Activated T-cell treated with anti-CD3 and anti-CD28 coated beads, Interleukin-2, amount 50 U/mL, for 72 hours (primary cell): ENCODE data around the gene IGFLR1. TPM values are rescaled to one million over a fixed set of nuclear protein-coding genes. Genes with fewer than 3 reads are reported as not detected.

Experiments
- ATAC-seq, 2 donors: fragments of 150-1000 bp; cut with Tn5 transposase; replicated peaks in 1 of 2; 2 replicates each; pipeline ENCODE4 v1.10.0; 2021; ENCODE audit warnings: moderate library complexity in 2 of 2, mild to moderate bottlenecking in 1 of 2
- DNase-seq, 2 donors: peaks; one replicate each; pipeline ENCODE4 v3.0.0; 2021 to 2022; ENCODE audit warnings: mixed read lengths in 1 of 2
- H3K27ac Mint-ChIP-seq: one replicate; pipeline ENCODE4 v1.8.0; 2022; ENCODE audit warnings: mild to moderate bottlenecking, moderate library complexity, mixed read lengths
- H3K27me3 Mint-ChIP-seq: one replicate; pipeline ENCODE4 v1.8.0; 2022; ENCODE audit warnings: low read depth, mixed read lengths
- H3K36me3 Mint-ChIP-seq, 2 donors: one replicate each; pipeline ENCODE4 v1.8.0; 2022; ENCODE audit warnings: mixed read lengths in 2 of 2, mild to moderate bottlenecking in 1 of 2; ENCODE audit not compliant: insufficient read depth in 2 of 2
- H3K4me1 Mint-ChIP-seq: one replicate; pipeline ENCODE4 v1.8.0; 2022; ENCODE audit warnings: low read depth, mixed read lengths
- H3K4me3 Mint-ChIP-seq, 2 donors: one replicate each; pipeline ENCODE4 v1.8.0; 2022; ENCODE audit warnings: mild to moderate bottlenecking in 2 of 2, mixed read lengths in 2 of 2, moderate library complexity in 2 of 2
- H3K9me3 Mint-ChIP-seq, 2 donors: one replicate each; pipeline ENCODE4 v1.8.0; 2022; ENCODE audit warnings: mixed read lengths in 2 of 2
- total RNA-seq, 2 donors: library from RNA; stranded (reverse); gene quantifications; one replicate each; pipeline ENCODE4 v1.2.3, GENCODE V29; 2022

The IGFLR1 gene
- total RNA-seq, 2 donors from 2014 or later = 253 to 274 TPM

DNA sequence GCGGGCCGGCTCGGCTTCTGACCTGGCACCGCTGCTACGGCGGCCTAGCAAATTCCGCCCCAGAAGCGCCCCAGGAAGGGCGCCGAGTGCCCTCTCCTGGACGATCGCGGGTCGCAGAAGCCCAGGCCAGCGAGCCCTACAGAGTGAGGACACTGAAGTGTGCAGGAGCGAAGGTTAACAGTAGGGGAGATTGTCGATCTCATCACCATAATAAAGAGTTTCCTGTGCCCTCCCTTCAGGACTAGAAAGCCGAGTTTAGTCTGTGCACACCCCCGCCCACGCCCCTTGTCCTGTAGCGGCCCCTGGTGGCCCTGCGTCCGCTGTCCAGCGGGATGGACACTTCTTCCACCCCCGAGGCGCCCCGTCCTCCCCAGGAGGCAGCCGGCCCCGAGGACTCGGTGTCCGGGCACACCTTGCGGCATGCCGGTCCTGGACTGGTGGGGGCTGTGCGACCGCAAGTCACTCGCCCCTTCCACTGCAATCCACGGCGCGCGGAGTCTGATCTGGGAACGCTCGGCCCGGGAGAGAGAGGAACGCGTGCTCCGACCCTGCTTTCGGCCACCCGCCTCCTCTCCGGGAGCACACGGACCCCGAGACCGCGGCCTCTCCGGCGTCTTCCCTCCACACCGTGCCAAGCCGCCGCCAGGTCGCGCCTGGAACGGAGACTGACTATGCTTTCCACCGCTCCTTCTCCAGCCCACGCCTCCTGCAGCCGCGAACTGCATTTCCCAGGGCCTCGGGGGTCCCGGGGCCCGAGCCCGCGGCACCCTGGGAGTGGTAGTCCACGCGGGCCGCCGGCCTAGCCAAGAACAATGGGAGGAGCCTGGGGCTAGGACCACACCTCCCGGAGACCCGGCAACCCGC is 25.2 kb downstream of the IGFLR1 start:
- Mint-ChIP-seq H3K9me3 (no peaks in the 10 kb centered on the region), H3K4me1 (peaks cover 42% of the 10 kb centered on the region), H3K4me3 (peak overlapping the region; percentile 89), H3K36me3 (peaks cover 25 to 36% of the 10 kb centered on the region in 2 donors), H3K27me3 (no peaks in the 10 kb centered on the region), H3K27ac (peak overlapping the region; percentile 88)
- peak; percentile 92 to 98 for DNase-seq
- ATAC-seq = peak; percentile 66 to 73

DNA sequence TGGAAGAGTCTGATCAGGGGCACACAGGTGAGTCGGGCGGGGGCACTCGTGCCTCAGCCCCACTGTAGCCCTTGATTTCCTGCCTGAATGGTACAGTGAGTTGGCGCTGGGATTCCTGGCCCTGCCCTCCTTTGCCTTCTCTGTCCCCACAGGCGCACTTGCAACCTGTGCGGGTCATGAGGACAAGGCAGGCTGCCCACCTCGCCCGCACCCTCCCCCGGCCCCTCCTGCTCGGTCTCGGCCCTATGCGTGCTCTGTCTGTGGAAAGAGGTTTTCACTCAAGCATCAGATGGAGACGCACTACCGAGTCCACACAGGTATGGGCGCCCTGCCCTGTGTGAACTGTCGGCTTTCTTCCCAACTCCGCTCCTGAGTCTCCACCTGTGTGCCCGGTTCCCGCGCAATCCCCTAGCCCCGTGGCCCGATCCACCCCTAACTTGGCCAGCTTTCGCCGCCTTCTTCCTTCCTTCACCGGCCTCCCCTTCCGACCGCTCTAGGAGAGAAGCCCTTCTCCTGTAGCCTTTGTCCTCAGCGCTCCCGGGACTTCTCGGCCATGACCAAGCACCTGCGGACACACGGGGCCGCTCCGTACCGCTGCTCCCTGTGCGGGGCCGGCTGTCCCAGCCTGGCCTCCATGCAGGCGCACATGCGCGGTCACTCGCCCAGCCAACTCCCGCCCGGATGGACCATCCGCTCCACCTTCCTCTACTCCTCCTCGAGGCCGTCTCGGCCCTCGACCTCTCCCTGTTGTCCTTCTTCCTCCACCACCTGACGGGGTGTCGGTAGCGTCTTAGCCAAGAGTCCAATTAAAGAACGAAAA is 26.1 kb downstream of the IGFLR1 start:
- ATAC-seq (no peak), DNase-seq (no peak)
- Mint-ChIP-seq H3K4me3 (peak overlapping the region; percentile 89), H3K4me1 (peaks cover 46% of the 10 kb centered on the region), H3K27me3 (no peaks in the 10 kb centered on the region), H3K9me3 (no peaks in the 10 kb centered on the region), H3K27ac (peak overlapping the region; percentile 88), H3K36me3 (peaks cover 25 to 29% of the 10 kb centered on the region in 2 donors)

GRCh38 chr19:35715355-35715809 is 26.9 kb downstream of the IGFLR1 start:
- no peak overlapping the region for H3K27ac Mint-ChIP-seq
- H3K27me3 Mint-ChIP-seq = no peaks in the 10 kb centered on the region
- H3K4me1 Mint-ChIP-seq = peaks cover 53% of the 10 kb centered on the region
- no peak for ATAC-seq
- no peak for DNase-seq
- peaks cover 25 to 26% of the 10 kb centered on the region in 2 donors for H3K36me3 Mint-ChIP-seq
- H3K4me3 Mint-ChIP-seq = peak overlapping the region; percentile 89
- H3K9me3 Mint-ChIP-seq = no peaks in the 10 kb centered on the region

GRCh38 chr19:35714601-35715354 is 27.5 kb downstream of the IGFLR1 start:
- Mint-ChIP-seq H3K27me3 (no peaks in the 10 kb centered on the region), H3K36me3 (peaks cover 23 to 24% of the 10 kb centered on the region in 2 donors), H3K4me3 (peak overlapping the region; percentile 89), H3K27ac (peak overlapping the region; percentile 94), H3K4me1 (peaks cover 54% of the 10 kb centered on the region), H3K9me3 (no peaks in the 10 kb centered on the region)
- ATAC-seq (no peak), DNase-seq (peak in 1 of 2 donors; percentile 54)

DNA sequence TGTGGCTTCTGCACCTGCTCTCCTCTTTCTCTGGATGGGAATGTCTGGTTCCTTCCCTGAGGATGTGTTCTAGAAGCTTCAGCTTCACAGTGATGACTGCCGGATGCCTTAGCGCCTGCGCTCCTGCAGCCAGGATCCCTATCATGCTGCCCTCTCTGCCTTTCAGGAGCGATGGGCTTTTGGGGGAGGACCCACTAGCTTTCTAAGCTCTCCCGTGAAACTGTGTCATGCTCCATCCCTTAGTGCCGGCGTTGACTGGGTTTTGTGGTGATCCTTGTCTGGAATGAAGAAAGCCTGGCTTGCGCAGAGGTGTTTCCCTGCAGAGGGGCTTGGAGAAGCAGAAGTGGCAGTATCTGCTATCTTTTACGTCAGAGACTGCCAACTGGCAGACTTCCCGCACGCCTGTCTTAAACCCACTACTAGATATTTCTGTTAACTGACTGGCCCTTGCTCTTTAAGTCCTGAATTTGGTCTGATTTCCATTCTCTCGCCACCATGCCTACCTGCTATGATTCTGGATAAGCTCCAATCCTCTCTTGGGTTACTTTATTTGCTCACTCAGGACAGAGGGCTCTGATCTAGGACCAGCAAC is 28.3 kb downstream of the IGFLR1 start:
- Mint-ChIP-seq H3K27ac (peak overlapping the region; percentile 94), H3K9me3 (no peaks in the 10 kb centered on the region), H3K4me3 (peak overlapping the region; percentile 89), H3K36me3 (peaks cover 21 to 24% of the 10 kb centered on the region in 2 donors), H3K4me1 (peaks cover 55% of the 10 kb centered on the region), H3K27me3 (no peaks in the 10 kb centered on the region)
- DNase-seq = no peak
- no peak for ATAC-seq

- ATAC-seq (no peak), DNase-seq (no peak)
- Mint-ChIP-seq H3K27me3 (no peaks in the 10 kb centered on the region), H3K27ac (peak overlapping the region; percentile 94), H3K4me3 (peak overlapping the region; percentile 89), H3K4me1 (peaks cover 60% of the 10 kb centered on the region), H3K9me3 (no peaks in the 10 kb centered on the region), H3K36me3 (peaks cover 20 to 24% of the 10 kb centered on the region in 2 donors)
Observed at GRCh38 chr19:35713506-35713850, 28.8 kb downstream of the IGFLR1 start.

DNA sequence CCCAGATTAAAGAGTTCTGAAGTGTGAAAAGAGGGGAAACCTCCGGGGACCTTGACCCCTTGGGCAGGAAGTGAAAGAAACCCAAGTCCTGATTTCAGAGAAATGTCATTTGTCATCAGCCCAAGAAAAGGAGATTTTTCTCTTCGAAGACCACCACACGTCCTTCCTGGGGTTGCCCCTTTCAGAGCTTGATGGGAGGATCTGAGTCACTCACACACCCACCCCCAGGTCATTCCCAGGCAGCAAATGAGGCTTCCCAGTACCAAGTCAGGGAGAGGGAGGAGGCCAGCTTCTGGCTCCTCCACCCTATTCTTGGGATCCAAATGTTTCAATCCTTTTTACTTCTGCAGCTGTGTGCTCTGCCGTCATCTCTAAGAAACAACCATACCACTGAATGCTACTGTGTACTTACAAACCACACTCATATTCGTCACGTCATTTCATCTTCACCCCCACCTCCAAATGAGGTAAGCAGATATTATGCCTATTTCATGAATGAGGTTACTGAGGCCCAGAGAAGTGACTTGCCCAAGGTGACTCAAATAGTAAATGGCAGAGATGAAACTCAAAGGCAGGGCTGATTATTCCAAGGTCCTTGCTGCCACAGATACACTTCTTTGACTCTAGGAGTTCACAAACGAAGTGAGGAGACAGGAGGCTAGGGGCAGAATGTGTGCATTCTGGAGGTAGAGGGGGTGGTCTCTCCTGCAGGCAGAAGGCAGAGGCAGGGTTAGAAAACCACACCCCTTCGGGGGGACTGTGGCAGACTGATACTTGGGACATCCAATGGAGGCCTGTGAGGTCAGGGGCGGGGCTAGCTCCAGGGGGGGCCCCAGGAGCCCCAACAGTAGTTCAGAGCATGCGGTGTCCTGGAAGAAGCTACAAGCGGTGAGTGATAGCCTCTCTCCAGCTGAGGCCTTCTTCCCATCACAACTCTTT is 29.4 kb downstream of the IGFLR1 start:
- Mint-ChIP-seq H3K4me1 (peaks cover 60% of the 10 kb centered on the region), H3K9me3 (no peaks in the 10 kb centered on the region), H3K27ac (peak overlapping the region; percentile 94), H3K36me3 (peaks cover 20 to 24% of the 10 kb centered on the region in 2 donors), H3K27me3 (no peaks in the 10 kb centered on the region), H3K4me3 (peak overlapping the region; percentile 89)
- ATAC-seq (peak; percentile 45 to 46), DNase-seq (peak; percentile 85 to 86)

DNA sequence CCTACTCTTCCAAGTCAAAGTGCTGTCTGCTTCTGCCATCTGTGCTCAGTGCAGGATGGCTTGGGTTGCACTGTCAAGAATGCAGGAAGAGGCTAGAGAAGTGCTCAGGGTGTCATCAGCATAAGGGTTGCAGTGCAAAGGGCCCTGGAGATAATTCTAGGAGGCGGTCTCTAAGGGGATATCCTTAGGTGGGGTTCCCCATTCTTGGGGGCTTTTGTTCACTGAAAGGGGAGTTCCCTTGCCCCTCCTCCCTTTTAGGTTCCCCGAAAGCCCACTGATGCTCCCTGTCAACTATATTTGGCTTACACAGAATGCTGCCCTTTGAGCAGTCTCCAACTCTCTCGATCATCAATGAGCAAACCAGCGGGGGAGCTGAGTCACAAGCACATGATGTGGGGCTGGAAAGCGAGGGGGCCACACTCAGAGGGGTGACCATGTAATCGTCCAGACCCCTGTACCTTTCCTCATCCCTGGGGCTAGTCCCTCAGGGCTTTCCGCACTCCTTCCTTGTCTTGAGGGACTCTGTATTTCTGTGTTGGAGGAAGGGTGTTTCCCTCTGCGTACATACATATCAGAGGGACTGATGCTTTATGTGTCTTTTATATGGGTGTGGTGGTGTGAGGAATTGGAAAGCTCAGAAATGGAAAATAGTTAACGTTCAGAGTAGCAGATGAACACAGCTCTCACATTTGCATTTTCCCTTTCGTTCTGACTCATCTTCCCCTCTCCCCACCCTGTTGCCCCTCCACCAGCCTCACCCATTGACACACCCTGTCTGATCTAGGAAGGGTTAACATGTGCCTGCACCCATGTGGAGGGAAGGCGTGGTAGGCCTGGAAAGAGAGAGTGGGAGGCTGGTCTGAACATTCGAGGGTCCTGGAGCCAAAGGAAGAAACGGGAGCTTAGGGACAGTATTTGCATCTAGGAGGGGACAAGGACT is 31.2 kb downstream of the IGFLR1 start:
- ATAC-seq (peak; percentile 57 to 60), DNase-seq (peak; percentile 78 to 86)
- Mint-ChIP-seq H3K4me3 (peak overlapping the region; percentile 72 to 89), H3K36me3 (peaks cover 14 to 17% of the 10 kb centered on the region in 2 donors), H3K9me3 (no peaks in the 10 kb centered on the region), H3K4me1 (peaks cover 60% of the 10 kb centered on the region), H3K27me3 (no peaks in the 10 kb centered on the region), H3K27ac (peak overlapping the region; percentile 94)

GRCh38 chr19:35708391-35708790 is 33.9 kb downstream of the IGFLR1 start:
- H3K4me1 Mint-ChIP-seq = peaks cover 43% of the 10 kb centered on the region
- no peaks in the 10 kb centered on the region for H3K9me3 Mint-ChIP-seq
- DNase-seq (no peak), ATAC-seq (no peak)
- no peaks in the 10 kb centered on the region for H3K27me3 Mint-ChIP-seq
- H3K27ac Mint-ChIP-seq = no peak overlapping the region
- H3K36me3 Mint-ChIP-seq = peaks cover 1 to 2% of the 10 kb centered on the region in 2 donors
- H3K4me3 Mint-ChIP-seq = no peak overlapping the region

- Mint-ChIP-seq H3K4me1 (peaks cover 24% of the 10 kb centered on the region), H3K4me3 (no peak within 1 kb of the TSS), H3K27ac (no peak within 1 kb of the TSS), H3K36me3 (peaks cover 3% of the 10 kb centered on the region in 2 donors), H3K9me3 (peaks cover 0 to 2% of the 10 kb centered on the region in 2 donors), H3K27me3 (no peaks in the 10 kb centered on the region)
- DNase-seq (peak in 1 of 2 donors; percentile 36), ATAC-seq (no peak)
Observed at GRCh38 chr19:35704218-35704617, 38.0 kb downstream of the IGFLR1 start, which contains the start of gene ZBTB32. Gene ZBTB32, plus strand, starts transcription at chr19:35704558. Its CDS starts 10,069 bp downstream, at chr19:35714627.

- Mint-ChIP-seq H3K27ac (no peak overlapping the region), H3K27me3 (no peaks in the 10 kb centered on the region), H3K9me3 (peaks cover 0 to 2% of the 10 kb centered on the region in 2 donors), H3K4me3 (peak overlapping the region in 1 of 2 donors; percentile 94), H3K4me1 (peaks cover 25% of the 10 kb centered on the region), H3K36me3 (peaks cover 3% of the 10 kb centered on the region in 2 donors)
- DNase-seq = no peak
- ATAC-seq = no peak
Observed at GRCh38 chr19:35703343-35703742, 38.9 kb downstream of the IGFLR1 start.
